IPS-15b (cell line): ENCODE data around the gene DNAJC12.
"Not testable (repeated sequence)": the region's sequence is repeated elsewhere in the genome, so short reads cannot be mapped to it uniquely, and the experiment has no call there.

Source experiments
- H3K27me3 ChIP-seq: one replicate; pipeline ENCODE4 v1.6.1; 2013; ENCODE audit warnings: low read length; ENCODE audit not compliant: control insufficient read depth, insufficient read depth
- H3K36me3 ChIP-seq: one replicate; pipeline ENCODE4 v1.6.1; 2013; ENCODE audit warnings: low read length; ENCODE audit not compliant: control insufficient read depth, insufficient read depth
- H3K4me1 ChIP-seq: one replicate; pipeline ENCODE4 v1.6.1; 2013; ENCODE audit warnings: mild to moderate bottlenecking, low read length; ENCODE audit not compliant: control insufficient read depth, insufficient read depth
- H3K4me3 ChIP-seq: one replicate; pipeline ENCODE4 v1.5.1; 2013; ENCODE audit warnings: low read depth, low read length
- H3K9ac ChIP-seq: one replicate; pipeline ENCODE4 v1.6.1; 2013; ENCODE audit warnings: low read depth, mild to moderate bottlenecking, low read length
- H3K9me3 ChIP-seq: one replicate; pipeline ENCODE4 v1.6.1; 2013; ENCODE audit warnings: mild to moderate bottlenecking, low read length; ENCODE audit not compliant: control insufficient read depth, insufficient read depth

DNAJC12 gene

GRCh38 chr10:67771200-67771599 is 66.8 kb downstream of the DNAJC12 start:
- Histone ChIP-seq H3K9me3 (no peaks in the 10 kb centered on the region), H3K4me3 (no peak overlapping the region), H3K9ac (no peak overlapping the region), H3K36me3 (no peaks in the 10 kb centered on the region), H3K27me3 (no peaks in the 10 kb centered on the region), H3K4me1 (no peaks in the 10 kb centered on the region)

DNA sequence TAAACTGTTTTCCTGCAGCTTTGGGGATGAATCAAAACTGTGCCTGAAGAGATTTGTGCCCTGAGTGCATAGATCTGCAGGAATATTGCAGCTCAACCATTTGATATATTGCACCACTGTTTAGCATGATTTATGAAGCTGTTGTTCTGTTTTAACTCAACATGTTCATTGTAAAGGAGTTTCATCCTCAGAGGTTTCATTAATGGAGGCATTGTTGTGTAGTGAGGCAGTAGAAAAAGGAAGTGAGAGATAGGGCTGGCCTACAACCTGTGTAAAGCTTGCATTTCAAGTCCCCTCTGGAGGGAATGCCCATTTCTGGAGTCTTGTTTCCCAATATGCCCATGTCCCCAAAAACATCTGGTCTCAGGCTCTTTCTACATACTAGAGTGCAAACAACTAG is 67.5 kb downstream of the DNAJC12 start:
- no peaks in the 10 kb centered on the region for H3K9me3 ChIP-seq
- H3K4me3 ChIP-seq, result no peak overlapping the region
- H3K9ac ChIP-seq, result no peak overlapping the region
- H3K36me3 ChIP-seq, result no peaks in the 10 kb centered on the region
- H3K27me3 ChIP-seq, result no peaks in the 10 kb centered on the region
- no peaks in the 10 kb centered on the region for H3K4me1 ChIP-seq

DNA sequence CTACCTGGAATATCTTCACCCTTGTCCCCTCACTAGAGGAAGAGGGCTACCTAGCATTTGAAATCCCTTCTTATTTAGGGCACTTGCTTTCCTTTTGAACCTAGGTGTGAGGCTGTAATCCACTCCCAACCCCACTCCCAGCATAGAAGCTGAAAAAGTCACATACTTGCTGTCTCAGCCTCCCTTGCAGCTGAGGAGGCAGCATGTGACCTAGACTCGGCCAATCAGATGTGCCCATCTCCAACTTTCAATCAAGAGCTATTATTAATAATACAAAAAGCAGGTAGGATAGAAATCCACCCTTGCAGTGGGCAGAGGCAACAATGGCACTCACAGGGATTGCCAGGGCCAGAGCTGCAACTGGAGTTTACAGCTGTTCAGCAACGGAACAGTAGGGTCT is 70.7 kb downstream of the DNAJC12 start:
- Histone ChIP-seq H3K9ac (no peak overlapping the region), H3K4me1 (no peaks in the 10 kb centered on the region), H3K27me3 (peaks cover 6% of the 10 kb centered on the region), H3K36me3 (no peaks in the 10 kb centered on the region), H3K4me3 (no peak overlapping the region), H3K9me3 (no peaks in the 10 kb centered on the region)

DNA sequence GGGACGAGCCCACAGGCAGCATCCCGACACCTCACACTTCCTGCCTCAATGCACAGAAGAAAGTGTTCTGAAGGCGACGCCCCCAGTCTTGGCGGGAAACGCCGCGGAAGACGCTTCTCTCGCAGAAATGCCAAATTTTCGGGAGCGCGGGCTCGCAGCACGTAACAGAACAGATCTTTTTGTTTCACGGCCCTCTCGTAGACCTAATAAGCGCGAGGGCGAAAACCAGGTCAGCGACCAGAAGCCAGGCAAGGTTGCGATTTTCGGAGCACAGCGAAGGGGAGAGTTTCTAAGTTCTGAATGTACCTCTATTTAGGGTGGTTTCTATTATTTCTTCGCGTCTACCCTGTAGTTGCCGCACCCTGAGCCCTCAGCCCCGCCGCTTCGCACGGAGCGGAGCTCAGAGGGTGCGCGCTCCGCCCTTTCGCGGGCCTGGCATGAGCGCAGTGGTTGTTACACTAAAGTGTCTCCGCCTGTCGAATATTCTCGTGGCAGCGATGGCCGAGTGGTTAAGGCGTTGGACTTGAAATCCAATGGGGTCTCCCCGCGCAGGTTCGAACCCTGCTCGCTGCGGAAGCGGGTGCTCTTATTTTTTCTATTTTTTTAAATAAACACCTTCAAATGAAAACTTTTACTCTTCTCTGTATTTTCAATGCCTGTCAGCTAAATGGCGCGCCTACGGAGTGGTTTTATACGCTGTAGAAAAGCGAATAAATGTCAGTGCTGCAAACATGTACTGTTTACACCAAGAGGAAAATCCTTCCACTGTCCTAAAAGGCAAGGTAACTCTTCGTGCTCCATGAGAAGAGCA is 73.8 kb downstream of the DNAJC12 start:
- peak overlapping the region; percentile 75 for H3K4me3 ChIP-seq
- H3K9ac ChIP-seq, result peak overlapping the region; percentile 24
- no peaks in the 10 kb centered on the region for H3K9me3 ChIP-seq
- no peaks in the 10 kb centered on the region for H3K36me3 ChIP-seq
- H3K27me3 ChIP-seq, result peaks cover 6% of the 10 kb centered on the region
- H3K4me1 ChIP-seq, result no peaks in the 10 kb centered on the region

DNA sequence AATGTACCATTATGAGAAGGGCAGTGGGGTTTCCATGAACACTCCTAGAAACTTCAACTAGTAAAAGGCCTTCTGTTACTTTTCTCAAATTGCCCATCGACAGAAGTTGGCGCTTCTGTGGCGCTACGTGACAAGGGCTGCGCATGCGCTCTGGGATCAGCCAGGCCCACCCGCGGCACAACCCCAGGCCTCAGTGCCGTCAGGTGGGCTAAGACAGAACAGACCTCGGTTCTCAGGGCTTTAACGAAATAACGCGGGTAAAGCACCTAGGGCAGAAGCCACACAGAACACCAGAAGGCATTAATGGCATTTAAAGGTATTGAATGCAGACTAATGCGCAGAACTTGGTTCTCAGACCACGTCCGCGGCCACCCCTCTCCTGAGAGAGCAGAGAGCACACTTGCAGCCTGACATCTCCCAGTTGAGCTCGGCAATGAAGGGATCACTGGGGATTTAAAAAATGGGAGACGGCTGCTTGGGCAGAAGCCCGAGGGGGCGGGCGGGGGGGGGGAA is 74.4 kb downstream of the DNAJC12 start:
- Histone ChIP-seq H3K4me1 (no peaks in the 10 kb centered on the region), H3K9me3 (no peaks in the 10 kb centered on the region), H3K4me3 (peak overlapping the region; percentile 75), H3K27me3 (peaks cover 6% of the 10 kb centered on the region), H3K36me3 (no peaks in the 10 kb centered on the region), H3K9ac (peak overlapping the region; percentile 41)

GRCh38 chr10:67762567-67762966 is 75.4 kb downstream of the DNAJC12 start:
- not testable (repeated sequence) for H3K27me3 ChIP-seq, H3K4me1 ChIP-seq, H3K9me3 ChIP-seq, H3K4me3 ChIP-seq, H3K36me3 ChIP-seq, H3K9ac ChIP-seq

GRCh38 chr10:67760272-67760671 is 77.7 kb downstream of the DNAJC12 start:
- Histone ChIP-seq H3K4me1 (no peaks in the 10 kb centered on the region), H3K36me3 (no peaks in the 10 kb centered on the region), H3K4me3 (no peak overlapping the region), H3K9ac (no peak overlapping the region), H3K27me3 (peaks cover 6% of the 10 kb centered on the region), H3K9me3 (no peaks in the 10 kb centered on the region)
